IgD-negative memory B cell (primary cell): ENCODE results near the gene CACNB2. TPM values are rescaled to one million over a fixed set of nuclear protein-coding genes. Genes with fewer than 3 reads are reported as not detected.

Experiments used
- H3K27ac Mint-ChIP-seq, 3 donors: one replicate each; pipeline ENCODE4 v1.8.0; 2020 to 2022; ENCODE audit warnings: mild to moderate bottlenecking in 3 of 3, mixed read lengths in 3 of 3, moderate library complexity in 1 of 3
- H3K27me3 Mint-ChIP-seq: one replicate; pipeline ENCODE4 v1.8.0; 2021; ENCODE audit warnings: mixed read lengths
- H3K36me3 Mint-ChIP-seq: one replicate; pipeline ENCODE4 v1.8.0; 2020; ENCODE audit warnings: mild to moderate bottlenecking, mixed read lengths
- H3K4me1 Mint-ChIP-seq, 3 donors: one replicate each; pipeline ENCODE4 v1.8.0; 2020 to 2022; ENCODE audit warnings: mixed read lengths in 3 of 3, mild to moderate bottlenecking in 1 of 3
- H3K4me3 Mint-ChIP-seq, 4 donors: one replicate each; pipeline ENCODE4 v1.8.0; 2020 to 2022; ENCODE audit warnings: mild to moderate bottlenecking in 4 of 4, mixed read lengths in 4 of 4, moderate library complexity in 3 of 4
- H3K9me3 Mint-ChIP-seq, 3 donors: one replicate each; pipeline ENCODE4 v1.8.0; 2020 to 2021; ENCODE audit warnings: mixed read lengths in 3 of 3, mild to moderate bottlenecking in 1 of 3
- polyA plus RNA-seq: library from polyadenylated mRNA; unstranded; fragments of 300-500 nt; fragmentation: Illumina TruSeq; gene quantifications from one replicate; pipeline ENCODE4 v1.2.3, GENCODE V29; 2021

Gene CACNB2
- polyA plus RNA-seq, 1 donor from 2014 or later, result 0.79 TPM

GRCh38 chr10:18294633-18295032, 154.4 kb downstream of the CACNB2 start:
- no peaks in the 10 kb centered on the region for H3K36me3 Mint-ChIP-seq
- no peak overlapping the region for H3K27ac Mint-ChIP-seq
- H3K4me1 Mint-ChIP-seq, result peaks cover 0 to 9% (median 2%) of the 10 kb centered on the region in 3 donors
- H3K27me3 Mint-ChIP-seq, result peaks cover 2% of the 10 kb centered on the region
- H3K9me3 Mint-ChIP-seq, result no peaks in the 10 kb centered on the region
- H3K4me3 Mint-ChIP-seq, result peak overlapping the region in 1 of 4 donors; percentile 39

GRCh38 chr10:18297659-18298058, 157.4 kb downstream of the CACNB2 start:
- H3K27ac Mint-ChIP-seq, result no peak overlapping the region
- H3K9me3 Mint-ChIP-seq, result no peaks in the 10 kb centered on the region
- no peak overlapping the region for H3K4me3 Mint-ChIP-seq
- no peaks in the 10 kb centered on the region for H3K36me3 Mint-ChIP-seq
- no peaks in the 10 kb centered on the region for H3K27me3 Mint-ChIP-seq
- peaks cover 0 to 9% (median 2%) of the 10 kb centered on the region in 3 donors for H3K4me1 Mint-ChIP-seq

GRCh38 chr10:18298256-18298655, 158.0 kb downstream of the CACNB2 start:
- H3K27ac Mint-ChIP-seq, result no peak overlapping the region
- no peaks in the 10 kb centered on the region for H3K36me3 Mint-ChIP-seq
- no peak overlapping the region for H3K4me3 Mint-ChIP-seq
- H3K9me3 Mint-ChIP-seq, result no peaks in the 10 kb centered on the region
- H3K27me3 Mint-ChIP-seq, result no peaks in the 10 kb centered on the region
- peaks cover 0 to 9% (median 2%) of the 10 kb centered on the region in 3 donors for H3K4me1 Mint-ChIP-seq

GRCh38 chr10:18303851-18304801, 163.9 kb downstream of the CACNB2 start:
- no peak overlapping the region for H3K4me3 Mint-ChIP-seq
- H3K4me1 Mint-ChIP-seq, result no peaks in the 10 kb centered on the region
- no peak overlapping the region for H3K27ac Mint-ChIP-seq
- no peaks in the 10 kb centered on the region for H3K36me3 Mint-ChIP-seq
- no peaks in the 10 kb centered on the region for H3K9me3 Mint-ChIP-seq
- H3K27me3 Mint-ChIP-seq, result no peaks in the 10 kb centered on the region

- H3K27ac Mint-ChIP-seq, result no peak overlapping the region
- no peaks in the 10 kb centered on the region for H3K36me3 Mint-ChIP-seq
- H3K9me3 Mint-ChIP-seq, result no peaks in the 10 kb centered on the region
- H3K4me3 Mint-ChIP-seq, result no peak overlapping the region
- H3K4me1 Mint-ChIP-seq, result no peaks in the 10 kb centered on the region
- H3K27me3 Mint-ChIP-seq, result no peaks in the 10 kb centered on the region
Observed at GRCh38 chr10:18306031-18306430, 165.8 kb downstream of the CACNB2 start.

GRCh38 chr10:18308600-18308999, 168.4 kb downstream of the CACNB2 start:
- Mint-ChIP-seq H3K4me1 (no peaks in the 10 kb centered on the region), H3K27me3 (no peaks in the 10 kb centered on the region), H3K27ac (no peak overlapping the region), H3K4me3 (no peak overlapping the region), H3K36me3 (no peaks in the 10 kb centered on the region), H3K9me3 (no peaks in the 10 kb centered on the region)

GRCh38 chr10:18310761-18311160, 170.5 kb downstream of the CACNB2 start:
- H3K27ac Mint-ChIP-seq, result no peak overlapping the region
- peaks cover 1% of the 10 kb centered on the region for H3K27me3 Mint-ChIP-seq
- H3K36me3 Mint-ChIP-seq, result no peaks in the 10 kb centered on the region
- no peak overlapping the region for H3K4me3 Mint-ChIP-seq
- no peaks in the 10 kb centered on the region for H3K9me3 Mint-ChIP-seq
- H3K4me1 Mint-ChIP-seq, result no peaks in the 10 kb centered on the region

GRCh38 chr10:18312374-18313139, 172.3 kb downstream of the CACNB2 start:
- H3K4me1 Mint-ChIP-seq, result no peaks in the 10 kb centered on the region
- H3K9me3 Mint-ChIP-seq, result no peaks in the 10 kb centered on the region
- H3K27me3 Mint-ChIP-seq, result peaks cover 1% of the 10 kb centered on the region
- no peak overlapping the region for H3K4me3 Mint-ChIP-seq
- H3K36me3 Mint-ChIP-seq, result no peaks in the 10 kb centered on the region
- no peak overlapping the region for H3K27ac Mint-ChIP-seq

GRCh38 chr10:18313140-18313530, 172.9 kb downstream of the CACNB2 start:
- no peaks in the 10 kb centered on the region for H3K9me3 Mint-ChIP-seq
- no peaks in the 10 kb centered on the region for H3K36me3 Mint-ChIP-seq
- no peak overlapping the region for H3K4me3 Mint-ChIP-seq
- peaks cover 1% of the 10 kb centered on the region for H3K27me3 Mint-ChIP-seq
- H3K27ac Mint-ChIP-seq, result no peak overlapping the region
- H3K4me1 Mint-ChIP-seq, result no peaks in the 10 kb centered on the region

GRCh38 chr10:18313626-18314025, 173.4 kb downstream of the CACNB2 start:
- H3K9me3 Mint-ChIP-seq, result no peaks in the 10 kb centered on the region
- peaks cover 1% of the 10 kb centered on the region for H3K27me3 Mint-ChIP-seq
- no peaks in the 10 kb centered on the region for H3K4me1 Mint-ChIP-seq
- no peaks in the 10 kb centered on the region for H3K36me3 Mint-ChIP-seq
- H3K4me3 Mint-ChIP-seq, result no peak overlapping the region
- no peak overlapping the region for H3K27ac Mint-ChIP-seq

GRCh38 chr10:18319628-18320027, 179.4 kb downstream of the CACNB2 start:
- Mint-ChIP-seq H3K9me3 (no peaks in the 10 kb centered on the region), H3K4me3 (no peak overlapping the region), H3K27me3 (peaks cover 1% of the 10 kb centered on the region), H3K27ac (no peak overlapping the region), H3K36me3 (no peaks in the 10 kb centered on the region), H3K4me1 (no peaks in the 10 kb centered on the region)

- Mint-ChIP-seq H3K4me3 (no peak overlapping the region), H3K36me3 (no peaks in the 10 kb centered on the region), H3K27me3 (no peaks in the 10 kb centered on the region), H3K9me3 (no peaks in the 10 kb centered on the region), H3K27ac (no peak overlapping the region), H3K4me1 (no peaks in the 10 kb centered on the region)
Observed at GRCh38 chr10:18321371-18321770, 181.1 kb downstream of the CACNB2 start.

GRCh38 chr10:18323916-18324315, 183.7 kb downstream of the CACNB2 start:
- H3K27ac Mint-ChIP-seq, result no peak overlapping the region
- no peak overlapping the region for H3K4me3 Mint-ChIP-seq

GRCh38 chr10:18325410-18325809, 185.2 kb downstream of the CACNB2 start:
- H3K4me1 Mint-ChIP-seq, result no peaks in the 10 kb centered on the region
- no peak overlapping the region for H3K27ac Mint-ChIP-seq
- H3K9me3 Mint-ChIP-seq, result no peaks in the 10 kb centered on the region
- H3K4me3 Mint-ChIP-seq, result no peak overlapping the region
- no peaks in the 10 kb centered on the region for H3K27me3 Mint-ChIP-seq
- no peaks in the 10 kb centered on the region for H3K36me3 Mint-ChIP-seq

More at GRCh38 chr10:18323916-18324315, 183.7 kb downstream of the CACNB2 start:
- Mint-ChIP-seq H3K36me3 (no peaks in the 10 kb centered on the region), H3K9me3 (no peaks in the 10 kb centered on the region), H3K27me3 (no peaks in the 10 kb centered on the region), H3K4me1 (no peaks in the 10 kb centered on the region)

GRCh38 chr10:18325889-18326531, 185.8 kb downstream of the CACNB2 start:
- Mint-ChIP-seq H3K36me3 (no peaks in the 10 kb centered on the region), H3K27me3 (no peaks in the 10 kb centered on the region), H3K4me3 (no peak overlapping the region), H3K4me1 (no peaks in the 10 kb centered on the region), H3K9me3 (no peaks in the 10 kb centered on the region), H3K27ac (no peak overlapping the region)
